PC-3 (cell line): ENCODE measurements around the gene VIPR2.

Experiments
- EZH2phosphoT487 ChIP-seq: fragments of 300-600 bp; sonication (generic); IDR thresholded peaks from 2 replicates; pipeline ENCODE4 v1.6.1; 2018; ENCODE audit warnings: mild to moderate bottlenecking, antibody characterized with exemption, low read length, borderline replicate concordance
- TF ChIP-seq, protein P1 (sequence below): fragments of 300-600 bp; sonication (generic); conservative IDR thresholded peaks from 2 replicates; pipeline ENCODE4 v1.5.1; 2017; ENCODE audit warnings: antibody characterized with exemption, low read depth, mild to moderate bottlenecking, low read length

- TF ChIP-seq, protein P1, sequence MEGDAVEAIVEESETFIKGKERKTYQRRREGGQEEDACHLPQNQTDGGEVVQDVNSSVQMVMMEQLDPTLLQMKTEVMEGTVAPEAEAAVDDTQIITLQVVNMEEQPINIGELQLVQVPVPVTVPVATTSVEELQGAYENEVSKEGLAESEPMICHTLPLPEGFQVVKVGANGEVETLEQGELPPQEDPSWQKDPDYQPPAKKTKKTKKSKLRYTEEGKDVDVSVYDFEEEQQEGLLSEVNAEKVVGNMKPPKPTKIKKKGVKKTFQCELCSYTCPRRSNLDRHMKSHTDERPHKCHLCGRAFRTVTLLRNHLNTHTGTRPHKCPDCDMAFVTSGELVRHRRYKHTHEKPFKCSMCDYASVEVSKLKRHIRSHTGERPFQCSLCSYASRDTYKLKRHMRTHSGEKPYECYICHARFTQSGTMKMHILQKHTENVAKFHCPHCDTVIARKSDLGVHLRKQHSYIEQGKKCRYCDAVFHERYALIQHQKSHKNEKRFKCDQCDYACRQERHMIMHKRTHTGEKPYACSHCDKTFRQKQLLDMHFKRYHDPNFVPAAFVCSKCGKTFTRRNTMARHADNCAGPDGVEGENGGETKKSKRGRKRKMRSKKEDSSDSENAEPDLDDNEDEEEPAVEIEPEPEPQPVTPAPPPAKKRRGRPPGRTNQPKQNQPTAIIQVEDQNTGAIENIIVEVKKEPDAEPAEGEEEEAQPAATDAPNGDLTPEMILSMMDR: no peak
- TF ChIP-seq EZH2phosphoT487: no peak
Measured at GRCh38 chr7:159083001-159083697, 61.5 kb downstream of the VIPR2 start.
